ENCODE data around the gene DCDC2.
A peak's percentile ranks its signal among the peaks of the same experiment; 100 is the strongest.
"Not testable (repeated sequence)": the region's sequence is repeated elsewhere in the genome, so short reads cannot be mapped to it uniquely, and the experiment has no call there.

Gene DCDC2

DNA sequence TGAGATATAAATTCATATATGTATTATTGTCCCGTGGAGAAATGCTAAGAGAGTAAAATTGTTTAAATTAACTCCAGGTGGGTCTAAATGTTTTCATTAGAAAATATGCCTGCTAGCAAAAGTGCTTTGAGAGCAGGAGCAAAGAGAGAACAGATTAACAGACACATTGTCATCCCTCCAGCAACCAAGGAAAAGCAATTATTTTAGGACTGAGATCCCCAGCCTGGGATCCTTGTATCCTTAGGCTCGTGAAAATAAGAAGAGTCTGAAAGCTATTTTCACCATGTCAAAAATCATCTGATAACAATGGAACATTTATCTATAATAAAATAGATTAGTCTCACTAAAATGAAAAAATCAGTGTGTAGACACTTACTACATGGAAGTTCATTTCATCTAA is 33.3 kb upstream of the DCDC2 start:
- TF ChIP-seq, protein P1, sequence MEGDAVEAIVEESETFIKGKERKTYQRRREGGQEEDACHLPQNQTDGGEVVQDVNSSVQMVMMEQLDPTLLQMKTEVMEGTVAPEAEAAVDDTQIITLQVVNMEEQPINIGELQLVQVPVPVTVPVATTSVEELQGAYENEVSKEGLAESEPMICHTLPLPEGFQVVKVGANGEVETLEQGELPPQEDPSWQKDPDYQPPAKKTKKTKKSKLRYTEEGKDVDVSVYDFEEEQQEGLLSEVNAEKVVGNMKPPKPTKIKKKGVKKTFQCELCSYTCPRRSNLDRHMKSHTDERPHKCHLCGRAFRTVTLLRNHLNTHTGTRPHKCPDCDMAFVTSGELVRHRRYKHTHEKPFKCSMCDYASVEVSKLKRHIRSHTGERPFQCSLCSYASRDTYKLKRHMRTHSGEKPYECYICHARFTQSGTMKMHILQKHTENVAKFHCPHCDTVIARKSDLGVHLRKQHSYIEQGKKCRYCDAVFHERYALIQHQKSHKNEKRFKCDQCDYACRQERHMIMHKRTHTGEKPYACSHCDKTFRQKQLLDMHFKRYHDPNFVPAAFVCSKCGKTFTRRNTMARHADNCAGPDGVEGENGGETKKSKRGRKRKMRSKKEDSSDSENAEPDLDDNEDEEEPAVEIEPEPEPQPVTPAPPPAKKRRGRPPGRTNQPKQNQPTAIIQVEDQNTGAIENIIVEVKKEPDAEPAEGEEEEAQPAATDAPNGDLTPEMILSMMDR (IDR thresholded peaks at IDR 0.05) = no peak
- Mint-ChIP-seq H3K4me1 (no peaks in the 10 kb centered on the region), H3K27ac (no peak overlapping the region), H3K36me3 (ENCODE audit: low read depth) (no peaks in the 10 kb centered on the region), H3K4me3 (no peak overlapping the region), H3K27me3 (ENCODE audit: low read depth, poor library complexity) (peaks cover 3% of the 10 kb centered on the region), H3K9me3 (peaks cover 6% of the 10 kb centered on the region)
- no peak for DNase-seq

DNA sequence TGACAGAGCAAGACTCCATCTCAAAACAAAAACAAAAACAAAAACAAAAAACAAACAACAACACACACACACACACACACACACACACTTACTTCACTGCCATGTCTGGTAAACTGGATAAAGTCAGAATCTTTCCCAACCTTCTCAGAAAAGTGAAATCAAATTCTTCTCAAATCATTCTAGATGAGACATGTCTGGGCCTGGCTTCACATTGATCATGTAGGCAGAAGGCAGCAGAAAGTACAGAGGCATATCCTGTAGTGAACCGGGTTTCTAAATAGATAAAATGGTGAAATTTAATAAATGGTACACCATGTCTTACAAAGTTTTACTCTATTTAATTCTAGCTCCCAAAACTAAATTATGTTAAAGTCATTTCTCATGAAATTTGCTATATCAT is 30.0 kb upstream of the DCDC2 start:
- DNase-seq = no peak

DNA sequence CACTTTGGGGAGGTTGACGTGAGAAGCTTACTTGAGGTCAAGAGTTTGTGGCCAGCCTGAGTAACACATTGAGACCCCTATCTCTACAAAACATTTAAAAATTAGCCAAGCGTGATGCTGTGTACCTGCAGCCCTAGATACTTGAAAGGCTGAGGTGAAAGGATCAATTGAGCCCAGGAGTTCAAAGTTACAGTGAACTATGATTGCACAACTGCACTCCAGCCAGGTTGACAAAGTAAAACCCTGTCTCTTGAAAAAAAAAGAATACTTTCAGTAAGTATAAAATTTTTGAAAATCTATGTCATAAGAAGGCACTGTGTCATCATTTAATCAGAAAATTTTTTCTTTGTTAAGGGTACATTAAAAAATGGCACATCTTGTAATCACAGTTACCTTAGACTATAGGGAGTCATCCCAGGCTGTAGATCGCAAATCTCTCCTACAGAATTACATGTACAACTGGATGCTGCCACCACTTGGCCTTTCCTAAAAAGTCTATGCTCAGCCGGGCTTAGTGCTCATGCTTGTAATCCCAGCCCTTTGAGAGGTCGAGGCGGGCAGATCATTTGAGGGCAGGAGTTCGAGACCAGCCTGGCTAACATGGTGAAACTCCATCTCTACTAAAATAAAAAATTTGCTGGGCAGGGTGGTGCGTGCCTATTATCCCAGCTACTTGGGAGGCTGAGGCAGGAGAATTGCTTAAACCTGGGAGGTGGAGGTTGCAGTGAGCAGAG is 27.8 kb upstream of the DCDC2 start:
- Mint-ChIP-seq H3K36me3 (ENCODE audit: low read depth) (no peaks in the 10 kb centered on the region), H3K27ac (peak overlapping the region; percentile 43), H3K4me3 (no peak overlapping the region), H3K4me1 (peaks cover 12% of the 10 kb centered on the region), H3K27me3 (ENCODE audit: low read depth, poor library complexity) (no peaks in the 10 kb centered on the region), H3K9me3 (peaks cover 7% of the 10 kb centered on the region)
- TF ChIP-seq, protein P1 (IDR thresholded peaks at IDR 0.05) = no peak
- no peak for DNase-seq

More for the DNA sequence above, 30.0 kb upstream of the DCDC2 start:
- H3K4me1 Mint-ChIP-seq = peaks cover 12% of the 10 kb centered on the region
- no peak overlapping the region for H3K4me3 Mint-ChIP-seq
- TF ChIP-seq, protein P1 (IDR thresholded peaks at IDR 0.05) = no peak
- no peaks in the 10 kb centered on the region for H3K36me3 Mint-ChIP-seq (ENCODE audit: low read depth)
- H3K27ac Mint-ChIP-seq = no peak overlapping the region
- peaks cover 7% of the 10 kb centered on the region for H3K9me3 Mint-ChIP-seq
- H3K27me3 Mint-ChIP-seq (ENCODE audit: low read depth, poor library complexity) = peaks cover 3% of the 10 kb centered on the region

DNA sequence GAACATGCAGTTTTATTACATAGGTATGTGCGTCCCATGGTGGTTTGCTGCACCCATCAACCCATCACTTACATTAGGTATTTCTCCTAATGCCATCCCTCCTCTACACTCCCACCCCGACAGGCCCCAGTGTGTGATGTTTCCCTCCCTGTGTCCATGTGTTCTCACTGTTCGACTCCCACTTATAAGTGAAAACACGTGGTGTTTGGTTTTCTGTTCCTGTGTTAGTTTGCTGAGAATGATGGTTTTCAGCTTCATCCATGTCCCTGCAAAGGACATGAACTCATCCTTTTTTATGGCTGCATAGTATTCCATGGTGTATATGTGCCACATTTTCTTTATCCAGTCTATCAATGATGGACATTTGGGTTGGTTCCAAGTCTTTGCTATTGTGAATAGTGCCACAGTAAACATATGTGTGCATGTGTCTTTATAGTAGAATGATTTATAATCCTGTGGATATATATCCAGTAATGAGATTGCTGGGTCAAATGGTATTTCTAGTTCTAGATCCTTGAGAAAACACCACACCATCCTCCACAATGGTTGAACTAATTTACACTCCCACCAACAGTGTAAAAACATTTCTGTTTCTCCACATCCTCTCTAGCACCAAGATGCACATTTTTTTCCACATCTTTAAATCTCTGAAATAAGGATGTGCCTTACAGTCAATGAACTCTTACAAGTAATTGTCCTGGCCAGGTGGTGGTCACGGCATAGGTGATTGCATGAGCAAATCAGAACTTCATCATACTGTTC is 26.7 kb upstream of the DCDC2 start:
- DNase-seq; H3K4me3 Mint-ChIP-seq; H3K27me3 Mint-ChIP-seq (ENCODE audit: low read depth, poor library complexity); H3K36me3 Mint-ChIP-seq (ENCODE audit: low read depth); H3K9me3 Mint-ChIP-seq: not testable (repeated sequence)
- peaks cover 12% of the 10 kb centered on the region for H3K4me1 Mint-ChIP-seq
- H3K27ac Mint-ChIP-seq = peak overlapping the region; percentile 1

DNA sequence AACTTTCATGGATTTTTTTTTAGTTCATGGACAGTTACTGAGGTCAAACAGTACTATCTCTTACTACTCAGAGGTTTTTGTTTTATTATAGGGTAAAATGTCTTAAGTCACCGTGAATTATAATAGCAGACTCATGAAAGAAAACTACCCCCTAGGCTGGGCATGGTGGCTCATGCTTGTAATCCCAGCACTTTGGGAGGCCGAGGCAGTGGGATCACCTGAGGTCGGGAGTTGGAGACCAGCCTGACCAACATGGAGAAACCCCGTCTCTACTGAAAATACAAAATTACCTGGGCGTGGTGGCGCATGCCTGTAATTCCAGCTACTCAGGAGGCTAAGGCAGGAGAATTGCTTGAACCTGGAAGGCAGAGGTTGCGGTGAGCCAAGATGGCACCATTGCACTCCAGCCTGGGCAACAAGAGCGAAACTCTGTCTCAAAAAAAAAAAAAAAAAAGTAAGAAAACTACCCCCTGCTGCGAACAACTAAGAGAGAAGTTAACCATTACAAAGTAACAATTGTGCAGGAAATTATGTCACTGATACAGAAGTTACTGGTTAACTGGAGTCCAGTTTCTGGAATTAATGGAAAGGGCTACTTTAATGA is 25.1 kb upstream of the DCDC2 start:
- Mint-ChIP-seq H3K4me1 (peaks cover 12% of the 10 kb centered on the region), H3K9me3 (peaks cover 14% of the 10 kb centered on the region)
- H3K36me3 Mint-ChIP-seq (ENCODE audit: low read depth); H3K27ac Mint-ChIP-seq; DNase-seq; H3K4me3 Mint-ChIP-seq; H3K27me3 Mint-ChIP-seq (ENCODE audit: low read depth, poor library complexity): not testable (repeated sequence)

DNA sequence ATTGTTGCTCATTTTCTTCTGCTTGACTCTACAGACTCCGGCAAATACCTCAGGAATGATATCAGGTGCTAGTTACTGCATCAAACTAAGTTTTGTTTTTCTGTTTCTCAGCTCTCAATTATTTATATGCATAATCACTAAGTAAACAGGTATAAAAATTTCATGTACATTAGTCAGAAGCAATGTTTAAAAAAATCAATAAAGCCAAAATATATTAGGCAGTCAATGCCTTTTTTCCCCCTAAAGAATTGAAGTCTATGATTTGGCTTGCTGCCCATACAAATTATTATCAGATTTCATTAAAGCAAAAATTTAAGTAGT is 24.3 kb upstream of the DCDC2 start:
- no peak for DNase-seq
- Mint-ChIP-seq H3K36me3 (ENCODE audit: low read depth) (no peaks in the 10 kb centered on the region), H3K27ac (no peak overlapping the region), H3K9me3 (peaks cover 14% of the 10 kb centered on the region), H3K4me1 (peaks cover 13% of the 10 kb centered on the region), H3K27me3 (ENCODE audit: low read depth, poor library complexity) (no peaks in the 10 kb centered on the region), H3K4me3 (no peak overlapping the region)
- TF ChIP-seq, protein P1 (IDR thresholded peaks at IDR 0.05) = no peak
